HG02642 (cell line): ENCODE measurements around the gene DYNLT1.
"Not testable (repeated sequence)": the region's sequence is repeated elsewhere in the genome, so short reads cannot be mapped to it uniquely, and the experiment has no call there.

Experiments
- ATAC-seq: cut with Tn5 transposase; IDR thresholded peaks from one replicate; pipeline ENCODE4 v1.9.1; 2021; ENCODE audit warnings: mild to moderate bottlenecking; ENCODE audit not compliant: unreplicated experiment, poor library complexity

Gene DYNLT1

GRCh38 chr6:158665332-158665731 lies 20.8 kb upstream of the DYNLT1 start:
- no peak for ATAC-seq

- ATAC-seq: no peak
Measured at GRCh38 chr6:158663625-158664165, 19.2 kb upstream of the DYNLT1 start.

- no peak for ATAC-seq
Measured at GRCh38 chr6:158662954-158663624, 18.5 kb upstream of the DYNLT1 start.

- no peak for ATAC-seq
Measured at GRCh38 chr6:158662607-158662953, 18.0 kb upstream of the DYNLT1 start.

- no peak for ATAC-seq
Measured at GRCh38 chr6:158661156-158661685, 16.7 kb upstream of the DYNLT1 start.

- ATAC-seq: peak; percentile 48
Measured at GRCh38 chr6:158660333-158660754, 15.8 kb upstream of the DYNLT1 start.

- ATAC-seq: not testable (repeated sequence)
Measured at GRCh38 chr6:158656986-158657385, 12.4 kb upstream of the DYNLT1 start.

GRCh38 chr6:158655569-158656450 lies 11.3 kb upstream of the DYNLT1 start:
- no peak for ATAC-seq

GRCh38 chr6:158654960-158655489 lies 10.5 kb upstream of the DYNLT1 start:
- ATAC-seq: no peak

GRCh38 chr6:158654498-158654897 lies 10.0 kb upstream of the DYNLT1 start:
- ATAC-seq: no peak

GRCh38 chr6:158653577-158654354 lies 9.2 kb upstream of the DYNLT1 start:
- ATAC-seq: peak; percentile 49

GRCh38 chr6:158651981-158652737 lies 7.6 kb upstream of the DYNLT1 start:
- not testable (repeated sequence) for ATAC-seq

GRCh38 chr6:158649289-158650143 lies 5.0 kb upstream of the DYNLT1 start, which contains the start of gene SYTL3:
SYTL3 (plus strand) TSS chr6:158650054; CDS start chr6:158663269, 13,215 bp downstream.
- peak; percentile 58 for ATAC-seq

- ATAC-seq: no peak
Measured at GRCh38 chr6:158648682-158649131, 4.2 kb upstream of the DYNLT1 start.

GRCh38 chr6:158647501-158647900 lies 3.0 kb upstream of the DYNLT1 start:
- ATAC-seq: no peak

GRCh38 chr6:158646023-158646910 lies 1.7 kb upstream of the DYNLT1 start:
- ATAC-seq: no peak
